Measurements from ENCODE around the gene RHBDF2.

Gene RHBDF2

DNA sequence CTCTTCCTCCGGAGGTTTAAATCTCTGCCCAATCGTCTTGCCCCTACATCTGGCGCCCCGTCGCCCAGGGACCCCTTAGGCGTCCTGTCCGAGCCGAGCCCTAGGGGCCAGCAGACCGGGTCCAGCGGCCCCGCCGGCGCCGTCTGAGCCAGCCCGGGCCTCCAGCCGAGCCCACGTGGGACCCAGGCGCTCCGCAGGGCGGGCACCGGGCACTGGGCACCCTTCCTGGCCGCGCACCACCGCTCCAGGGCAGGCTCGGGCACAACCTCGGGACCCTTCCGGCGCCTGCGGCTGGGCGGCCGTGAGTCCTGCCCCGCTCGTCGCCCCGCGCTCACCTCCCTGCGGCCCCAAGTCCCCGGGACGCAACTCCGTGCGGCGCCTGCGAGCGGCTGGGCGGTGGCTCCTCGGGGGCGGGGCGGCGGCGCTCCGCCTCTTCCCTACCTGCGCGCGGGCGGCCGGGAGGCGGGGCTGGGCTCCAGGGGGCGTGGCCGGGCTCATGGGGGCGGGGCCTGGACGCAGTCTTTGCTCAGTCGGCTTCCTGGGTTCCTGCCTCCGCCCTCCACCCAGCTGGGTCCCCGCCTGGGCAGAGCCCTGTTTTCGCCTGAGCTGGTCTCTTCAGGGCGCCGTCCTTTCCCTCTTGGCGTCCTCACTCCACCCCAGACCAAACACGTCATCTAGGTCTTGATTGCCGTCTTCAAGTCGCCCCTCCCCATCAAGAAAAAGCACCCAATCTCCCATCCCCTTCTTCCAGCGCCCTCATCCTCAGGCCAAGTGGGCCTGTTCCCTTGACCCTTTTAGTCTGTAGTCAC, at the start of gene RHBDF2:
RHBDF2 (minus strand) TSS at position 406 of the 809 bp plus-strand sequence. CDS start 19,899 bp downstream, outside the sequence.
- DNase-seq: peak; percentile 60

DNA sequence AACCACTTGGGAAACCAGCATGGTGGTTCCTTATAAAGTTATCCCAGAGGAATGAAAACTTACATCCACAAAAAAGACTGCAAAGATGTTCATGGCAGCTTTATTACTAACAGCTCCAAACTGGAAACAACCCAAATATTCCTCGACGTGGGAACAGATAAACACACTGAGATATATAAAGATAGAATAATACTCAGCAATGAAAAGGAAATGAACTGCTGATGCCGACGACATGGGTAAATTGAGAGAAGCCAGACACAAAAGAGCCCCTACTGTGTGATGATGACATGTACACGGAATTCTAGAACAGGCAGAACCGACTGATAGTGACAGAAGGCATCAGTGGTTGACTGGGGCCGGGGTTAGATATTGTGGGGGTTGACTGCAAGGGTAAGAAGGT, 48.3 kb upstream of the RHBDF2 start:
- DNase-seq: no peak

DNA sequence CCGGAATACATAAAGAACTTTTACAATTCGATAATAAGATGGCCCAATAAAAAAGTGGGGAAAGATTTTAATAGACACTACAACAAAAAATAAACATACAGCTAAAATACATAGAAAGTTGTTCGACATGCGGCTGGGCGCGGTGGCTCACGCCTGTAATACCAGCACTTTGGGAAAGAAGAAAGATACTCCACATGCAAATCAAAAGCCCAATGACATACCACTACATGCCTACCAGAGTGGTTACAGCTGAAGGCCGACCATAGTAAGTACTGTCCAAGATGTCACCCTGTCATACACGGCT, 47.9 kb upstream of the RHBDF2 start:
- no peak for DNase-seq

DNA sequence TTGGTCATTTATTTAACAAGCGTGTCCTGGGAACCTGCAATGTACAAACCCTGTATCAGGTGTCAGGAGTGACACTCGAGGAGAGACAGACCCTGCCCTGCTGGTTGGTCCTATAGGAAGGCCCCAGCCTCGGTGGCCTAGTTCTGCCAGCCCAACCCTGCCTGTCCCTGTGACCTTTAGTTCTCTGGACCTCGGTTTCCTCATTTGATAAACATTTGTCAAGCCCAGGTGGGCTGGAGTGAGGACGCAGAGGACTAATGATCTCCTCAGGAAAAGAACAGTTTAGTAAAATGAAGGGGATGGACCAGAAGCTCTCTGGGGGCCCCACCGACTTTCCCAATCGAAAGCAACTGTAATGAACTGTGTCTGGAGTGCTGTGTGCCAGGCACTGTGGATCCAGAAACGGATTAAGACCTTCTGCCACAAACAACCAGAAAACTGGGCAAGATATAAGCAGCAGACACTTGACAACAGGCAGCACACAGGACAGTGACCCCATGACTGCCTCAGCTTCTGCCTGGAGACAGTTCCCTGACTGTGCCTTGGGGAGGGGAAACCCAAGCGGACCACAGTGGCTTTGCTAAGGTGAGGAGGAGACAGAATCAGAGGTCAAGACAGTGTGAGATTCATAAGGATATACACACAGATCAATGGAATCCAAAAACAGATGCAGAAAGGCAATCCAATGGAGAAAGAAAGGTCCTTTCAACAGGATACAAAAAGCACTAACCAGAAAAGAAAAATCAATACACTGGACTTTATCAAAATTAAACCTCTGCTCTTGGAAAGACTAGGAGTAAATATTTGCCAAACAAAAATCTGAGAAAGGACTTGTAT, 47.4 kb upstream of the RHBDF2 start:
- no peak for DNase-seq

DNA sequence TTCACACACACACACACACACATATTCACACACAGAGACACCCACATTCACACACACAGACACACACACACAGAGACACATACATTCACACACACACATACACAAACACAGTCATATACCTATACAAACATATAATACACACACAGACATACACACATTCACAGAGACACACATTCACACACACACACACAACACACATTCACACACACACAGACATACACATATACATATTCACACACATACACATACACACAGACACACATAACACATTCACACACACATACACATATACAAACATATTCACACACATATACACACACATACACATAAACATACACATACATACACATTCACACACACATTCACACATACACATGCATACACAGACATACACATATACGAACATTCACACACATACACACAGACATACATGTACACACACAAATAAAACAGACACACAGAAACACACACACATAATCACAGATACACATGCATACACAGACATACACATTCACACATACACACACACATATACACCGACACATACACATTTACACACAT, 46.5 kb upstream of the RHBDF2 start:
- no peak for DNase-seq

DNA sequence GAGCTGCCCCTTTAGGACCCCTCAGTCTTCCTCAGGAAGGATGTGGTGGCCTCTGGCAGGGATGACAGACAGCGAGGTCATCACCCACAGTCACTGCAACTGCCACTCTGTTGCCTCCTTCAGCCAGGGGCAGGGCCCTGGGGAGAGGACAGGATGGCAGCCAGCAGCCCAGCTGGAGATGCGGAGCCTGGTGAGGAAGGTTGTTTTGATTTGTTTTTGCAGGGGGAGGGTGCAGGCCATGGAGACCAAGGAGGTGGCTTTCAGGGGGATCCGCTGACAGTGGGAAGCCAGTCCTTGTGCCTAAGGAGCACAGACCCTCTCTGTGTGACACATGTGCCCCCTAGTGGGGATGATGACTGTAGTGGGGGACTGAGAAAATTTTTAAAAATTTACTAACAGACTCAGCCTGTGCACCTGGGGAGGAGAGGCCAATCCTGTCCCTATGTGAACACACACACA, 46.0 kb upstream of the RHBDF2 start:
- peak; percentile 63 for DNase-seq

DNA sequence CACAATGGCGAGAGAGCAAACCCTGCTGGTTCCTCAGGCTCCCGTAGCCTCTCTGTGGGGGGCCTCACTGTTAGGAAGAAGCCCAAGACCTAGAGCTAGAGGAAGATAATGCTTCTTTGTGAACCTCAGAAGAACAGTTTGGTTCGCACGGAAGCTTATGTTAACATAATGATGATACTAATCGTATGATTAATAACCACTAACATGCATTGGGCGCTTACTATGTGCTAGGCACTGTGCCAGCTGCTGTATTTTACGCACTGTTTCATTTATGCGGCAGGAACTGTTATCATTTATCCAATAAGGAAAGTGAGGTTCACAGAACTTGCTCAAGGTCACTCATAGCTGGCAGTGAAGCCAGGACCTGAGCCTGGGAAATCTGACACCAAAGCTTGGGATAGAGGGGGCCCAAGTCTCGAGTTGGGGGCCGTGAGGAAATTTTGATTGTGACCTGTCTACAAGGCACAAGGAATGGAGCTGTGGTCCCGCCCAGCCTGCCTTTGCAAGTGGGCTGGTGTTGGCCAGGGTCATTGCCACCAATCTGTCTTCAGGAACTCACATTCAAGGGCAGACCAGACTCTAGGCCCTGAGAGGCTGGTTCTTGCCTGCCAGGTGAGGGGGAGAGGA, 45.4 kb upstream of the RHBDF2 start:
- DNase-seq: no peak

DNA sequence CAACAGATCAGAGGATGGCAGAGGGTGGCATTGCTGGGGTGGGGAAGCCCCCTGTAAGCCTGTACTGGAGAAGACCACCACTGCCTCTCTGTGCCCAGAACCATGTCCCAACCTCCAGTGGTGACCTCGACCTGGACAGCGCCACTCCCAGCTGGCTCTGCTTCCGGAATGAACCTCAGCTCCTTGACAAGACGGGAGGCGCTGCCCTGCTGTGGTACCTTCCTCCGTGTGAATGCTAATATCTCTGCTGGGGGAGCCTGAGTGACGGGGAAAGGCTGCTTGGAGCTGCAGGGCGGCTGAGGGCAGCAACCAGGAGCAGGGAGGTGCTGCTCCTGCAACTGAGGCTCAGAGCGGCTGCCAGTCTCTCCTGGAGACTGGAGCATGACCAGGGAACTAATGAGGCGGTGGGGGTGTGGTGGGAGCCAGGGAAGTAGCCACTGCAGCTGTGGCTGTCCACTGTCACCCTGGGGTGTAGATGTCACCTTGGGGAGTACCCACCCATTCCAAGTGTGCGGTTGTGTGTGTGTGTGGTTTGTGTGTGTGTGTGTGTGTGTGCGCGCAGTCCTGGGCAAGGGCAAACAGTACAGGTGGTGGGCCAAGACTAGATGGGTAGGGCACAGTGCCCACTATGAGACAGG, 44.8 kb upstream of the RHBDF2 start:
- no peak for DNase-seq

DNA sequence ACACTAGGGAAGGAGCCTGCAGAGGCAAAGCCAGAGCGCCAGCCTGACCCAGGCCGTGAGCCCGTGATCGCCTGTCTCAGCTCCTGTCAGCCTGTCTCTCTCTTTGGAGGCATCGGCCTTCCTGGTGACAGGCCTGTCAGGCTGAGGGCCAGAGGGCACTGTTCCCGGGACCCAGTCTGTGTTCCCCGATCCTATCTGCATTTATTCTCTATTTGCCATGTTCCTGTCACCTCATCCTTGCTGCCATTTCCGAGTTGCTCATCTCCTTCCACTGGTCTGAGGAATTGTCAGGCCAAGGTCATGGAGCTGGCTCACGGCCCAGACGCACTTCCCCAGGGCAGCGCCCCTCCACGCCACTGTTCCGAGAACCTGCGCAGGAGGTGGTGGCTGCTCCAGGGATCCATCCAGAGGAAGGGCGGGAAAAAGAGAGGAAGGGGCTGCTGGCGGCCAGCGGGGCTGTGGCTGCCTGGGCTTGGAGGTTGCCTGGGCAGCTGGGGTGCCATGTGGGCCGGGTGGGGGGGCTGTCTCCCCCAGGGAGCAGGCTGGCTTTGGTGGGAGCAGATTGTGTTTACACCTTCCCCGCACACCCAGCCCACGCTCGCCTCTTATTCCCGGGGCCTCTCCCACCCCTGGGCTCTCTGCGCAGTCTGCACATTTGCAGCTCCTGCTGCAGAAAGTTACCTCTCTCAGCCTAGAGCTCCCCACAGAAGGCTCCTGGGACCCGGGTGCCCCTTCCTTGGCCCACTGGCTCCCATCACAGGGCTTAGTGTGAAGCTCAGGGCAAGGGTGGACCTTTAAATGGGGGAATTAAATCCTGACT, 43.5 kb upstream of the RHBDF2 start:
- peak; percentile 53 for DNase-seq

DNA sequence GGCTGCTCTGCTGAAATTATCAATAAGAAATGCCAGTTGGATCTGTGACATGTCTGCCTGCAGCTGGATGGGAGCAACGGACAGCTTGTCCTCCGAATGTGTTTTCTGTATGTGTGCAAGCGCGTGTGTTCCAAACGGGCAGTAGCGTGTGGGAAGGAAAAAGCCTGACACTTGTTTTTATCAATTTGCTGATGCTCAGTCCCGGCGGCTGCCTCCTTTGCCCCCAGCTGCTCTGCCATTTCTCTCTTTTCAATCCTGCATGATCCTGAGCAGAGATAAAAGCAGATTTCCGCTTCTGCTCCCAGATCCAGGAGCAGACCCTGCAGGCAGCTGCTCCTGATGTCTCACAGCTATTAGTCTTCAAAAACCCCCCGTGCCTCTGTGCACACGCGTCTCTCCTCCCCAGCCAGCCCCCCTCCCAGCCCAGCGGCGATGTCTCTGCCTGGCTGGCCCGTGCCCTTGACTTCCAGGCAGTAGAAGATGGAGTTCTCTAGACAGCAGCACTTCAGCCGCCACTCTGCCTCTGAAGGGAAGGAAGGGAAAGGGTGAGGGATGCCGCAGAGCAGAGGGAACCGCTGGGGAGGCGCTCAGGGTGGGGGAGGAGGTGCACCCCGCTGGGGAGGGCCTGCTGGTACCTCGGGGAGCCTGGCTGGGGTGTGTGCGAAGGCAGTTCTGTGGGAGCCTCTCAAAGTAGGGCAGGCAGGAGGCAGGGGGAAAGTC, 42.8 kb upstream of the RHBDF2 start:
- peak; percentile 53 for DNase-seq

DNA sequence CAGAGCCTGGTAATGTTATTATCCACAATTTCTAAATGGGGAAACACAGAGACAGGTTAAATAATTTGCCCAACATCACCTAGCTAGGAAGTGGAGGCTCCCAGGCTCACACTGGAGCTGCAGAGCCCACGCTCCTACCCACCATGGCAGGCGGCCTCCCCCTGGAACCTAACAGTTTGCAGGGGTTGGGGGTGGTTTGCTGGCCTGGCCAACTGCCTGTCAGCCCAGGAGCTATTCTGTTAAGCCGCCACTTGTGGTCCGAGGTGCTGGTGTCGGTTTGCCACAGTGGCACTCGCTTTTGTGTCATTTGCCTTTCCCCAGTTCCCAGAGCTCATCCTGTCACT, 42.2 kb upstream of the RHBDF2 start:
- peak; percentile 39 for DNase-seq

DNA sequence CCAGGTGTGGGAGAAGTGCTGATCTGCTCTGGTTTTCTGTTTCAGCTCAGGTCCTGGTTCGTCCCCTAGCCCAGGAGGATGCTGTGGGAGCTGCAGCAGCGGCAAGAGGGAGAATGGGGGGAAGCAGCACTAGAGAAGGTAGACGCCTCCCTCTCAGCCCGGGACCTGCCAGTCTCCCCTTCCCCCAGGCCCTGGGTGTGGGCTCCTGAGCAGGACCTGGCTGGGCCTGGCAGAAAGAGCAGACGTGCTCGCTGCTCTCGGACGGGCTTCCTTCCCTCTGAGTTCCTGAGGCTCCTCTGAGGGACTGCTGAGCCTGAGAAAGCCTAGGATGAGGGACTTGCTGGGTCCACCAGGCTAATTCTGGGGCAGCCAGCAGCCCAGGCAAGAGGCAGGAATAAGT, 41.8 kb upstream of the RHBDF2 start:
- DNase-seq: no peak

DNA sequence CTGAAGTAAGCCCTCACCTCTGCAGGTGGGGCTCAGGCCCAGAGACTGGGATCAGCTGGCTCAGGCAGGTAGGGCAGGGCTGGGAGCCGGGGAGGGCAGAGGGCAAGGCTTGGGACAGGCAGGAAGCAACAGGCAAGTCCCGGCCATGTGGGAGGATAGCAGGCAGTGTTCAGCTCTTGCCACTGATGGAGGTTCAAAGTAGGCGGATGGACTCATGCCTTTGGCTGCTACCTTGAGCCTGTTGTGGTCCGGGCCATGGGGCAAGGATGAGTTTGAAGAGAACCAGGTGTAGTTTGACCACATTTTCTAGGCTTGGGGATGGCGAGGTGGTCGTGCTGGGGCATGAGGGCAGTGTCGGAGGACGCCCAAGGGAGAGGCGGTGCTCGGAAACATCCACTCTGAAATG, 41.3 kb upstream of the RHBDF2 start:
- no peak for DNase-seq

DNA sequence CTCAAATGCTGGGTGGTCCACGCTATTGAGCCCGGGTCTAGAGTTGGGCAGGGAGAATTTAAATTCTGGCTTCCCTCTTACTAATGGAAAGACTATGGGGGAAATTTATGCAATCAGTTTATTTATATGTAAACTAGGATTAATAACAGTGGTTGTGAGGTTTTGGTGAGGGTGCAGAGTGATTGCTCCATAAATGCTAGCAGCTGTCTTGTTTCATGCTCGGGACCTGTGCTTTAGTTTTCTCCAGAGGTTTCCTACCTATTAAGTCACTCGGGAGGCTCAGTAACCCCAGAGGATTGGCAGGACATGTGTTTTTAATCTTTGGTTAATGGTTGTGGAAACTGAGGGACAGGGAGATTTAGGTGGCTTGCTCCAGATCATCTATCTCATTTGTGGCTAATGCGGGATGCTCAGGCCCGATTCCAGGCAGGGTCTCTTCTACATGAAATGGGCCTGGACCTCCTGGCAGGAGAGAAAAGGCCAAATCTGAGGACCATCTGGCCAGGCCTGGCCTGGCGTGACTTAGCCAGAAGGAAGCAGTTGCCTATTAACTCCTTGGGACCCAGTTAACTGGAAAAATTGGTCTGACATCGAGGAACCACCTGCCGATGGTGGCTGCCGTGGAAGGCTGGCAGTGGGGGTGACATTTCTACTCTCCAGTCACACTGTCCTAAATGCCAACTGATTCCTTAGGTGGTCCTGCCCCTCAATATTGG, 40.7 kb upstream of the RHBDF2 start:
- no peak for DNase-seq

DNA sequence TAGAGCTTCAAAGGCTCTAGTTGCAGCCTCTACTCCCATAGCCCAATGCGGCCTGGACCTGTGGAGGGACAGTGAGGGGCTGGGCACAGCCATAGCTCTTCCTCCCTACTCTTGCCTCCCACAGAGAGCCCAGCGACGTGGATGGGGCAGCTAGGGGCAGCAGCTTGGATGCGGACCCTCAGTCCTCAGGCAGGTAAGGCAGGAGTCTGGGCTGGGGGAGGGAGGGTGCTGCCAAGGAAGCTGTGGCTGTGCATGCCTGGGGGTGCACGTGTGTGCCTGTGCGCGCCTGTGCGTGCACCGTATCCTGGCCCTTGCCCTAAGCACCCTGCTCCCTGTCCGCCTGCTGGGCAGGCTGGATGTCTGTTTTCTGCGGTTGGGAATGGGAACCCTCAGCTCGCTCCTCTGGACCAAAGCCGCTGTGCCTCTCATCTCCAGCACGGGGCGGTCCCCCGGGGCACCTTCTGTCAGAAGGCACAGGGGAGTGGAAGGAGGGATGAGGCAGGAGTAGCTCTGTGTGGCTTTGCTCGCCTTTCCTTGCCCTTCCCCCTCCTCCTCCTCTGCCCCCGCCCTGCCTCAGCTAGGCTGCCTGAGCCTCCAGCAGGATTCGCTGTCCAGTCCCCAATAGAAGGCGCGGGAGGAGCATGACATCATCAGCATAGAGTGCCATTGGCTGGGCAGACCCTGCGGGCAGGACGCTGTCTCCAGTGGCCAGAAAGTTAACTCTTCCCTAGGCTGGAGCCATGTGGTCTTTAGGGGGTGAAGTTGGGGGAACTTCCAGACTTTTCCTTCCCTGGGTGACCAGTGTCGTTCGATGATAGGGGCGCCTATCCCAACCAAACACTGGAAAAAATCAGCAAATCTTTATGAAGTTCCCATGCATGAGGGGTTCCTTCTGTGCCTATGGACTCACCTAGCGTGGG, 39.4 kb upstream of the RHBDF2 start:
- DNase-seq: peak; percentile 91

DNA sequence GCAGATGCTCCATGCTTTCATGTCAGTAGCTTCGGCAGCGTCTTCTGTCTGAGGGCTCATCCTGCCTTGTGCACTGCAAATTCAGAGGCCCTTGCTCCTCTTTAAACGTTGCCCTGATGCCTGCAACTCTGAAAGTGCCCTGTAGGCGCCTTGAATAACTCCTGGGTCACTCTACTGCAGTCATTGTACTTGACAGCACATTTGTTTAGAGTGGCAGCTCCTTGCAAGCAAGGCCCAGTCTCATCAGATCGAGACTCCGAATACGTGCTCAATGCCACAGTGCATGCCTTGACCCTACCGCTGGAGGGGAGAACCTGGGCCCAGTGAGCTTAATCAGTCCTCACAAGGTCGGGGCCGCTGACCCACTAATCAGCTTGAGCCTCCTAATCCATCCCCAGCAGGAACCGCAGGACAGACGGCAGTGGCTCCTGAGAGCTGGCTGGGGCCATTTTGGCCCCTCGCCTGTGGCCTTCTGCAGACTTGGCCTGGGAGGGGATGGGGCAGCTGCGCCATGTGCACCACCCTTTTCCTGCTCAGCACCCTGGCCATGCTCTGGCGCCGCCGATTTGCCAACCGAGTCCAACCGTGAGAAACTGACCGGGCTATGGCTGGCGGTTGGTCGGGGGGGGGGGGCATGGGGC, 38.5 kb upstream of the RHBDF2 start, which contains the start of gene PRCD:
PRCD (plus strand) TSS at position 414 of the 641 bp plus-strand sequence; CDS start at position 512, 98 bp downstream.
- no peak for DNase-seq

DNA sequence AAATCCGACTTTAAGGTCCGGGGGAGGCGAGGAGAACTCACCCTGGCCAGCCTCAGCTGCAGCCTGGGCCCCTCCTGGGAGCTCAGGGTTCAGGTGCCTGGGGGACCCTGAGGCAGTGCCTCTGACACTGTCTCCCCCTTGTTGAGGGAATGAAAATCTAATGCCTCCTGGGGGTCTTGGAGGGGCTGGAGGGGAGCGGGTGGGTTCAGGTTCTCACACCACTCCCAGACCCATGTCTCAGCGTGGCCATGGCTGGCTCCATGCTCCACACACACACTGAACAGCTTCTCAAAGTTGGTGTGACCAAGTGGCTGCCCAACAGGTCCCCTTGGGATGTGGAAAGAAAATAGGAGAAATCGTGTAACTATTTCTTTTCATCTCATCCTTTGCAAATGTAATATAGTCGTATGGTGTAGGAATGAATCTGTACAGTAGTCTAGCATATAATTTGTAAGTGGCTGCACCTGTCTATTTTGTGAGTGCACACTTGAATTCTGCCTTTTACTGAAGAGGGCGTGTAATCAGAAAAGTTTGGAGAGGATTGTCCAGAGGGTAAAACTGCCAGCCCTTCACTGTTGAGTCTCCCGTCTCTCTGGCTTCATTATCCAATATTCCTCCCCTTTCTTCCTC, 37.8 kb upstream of the RHBDF2 start:
- DNase-seq: no peak

DNA sequence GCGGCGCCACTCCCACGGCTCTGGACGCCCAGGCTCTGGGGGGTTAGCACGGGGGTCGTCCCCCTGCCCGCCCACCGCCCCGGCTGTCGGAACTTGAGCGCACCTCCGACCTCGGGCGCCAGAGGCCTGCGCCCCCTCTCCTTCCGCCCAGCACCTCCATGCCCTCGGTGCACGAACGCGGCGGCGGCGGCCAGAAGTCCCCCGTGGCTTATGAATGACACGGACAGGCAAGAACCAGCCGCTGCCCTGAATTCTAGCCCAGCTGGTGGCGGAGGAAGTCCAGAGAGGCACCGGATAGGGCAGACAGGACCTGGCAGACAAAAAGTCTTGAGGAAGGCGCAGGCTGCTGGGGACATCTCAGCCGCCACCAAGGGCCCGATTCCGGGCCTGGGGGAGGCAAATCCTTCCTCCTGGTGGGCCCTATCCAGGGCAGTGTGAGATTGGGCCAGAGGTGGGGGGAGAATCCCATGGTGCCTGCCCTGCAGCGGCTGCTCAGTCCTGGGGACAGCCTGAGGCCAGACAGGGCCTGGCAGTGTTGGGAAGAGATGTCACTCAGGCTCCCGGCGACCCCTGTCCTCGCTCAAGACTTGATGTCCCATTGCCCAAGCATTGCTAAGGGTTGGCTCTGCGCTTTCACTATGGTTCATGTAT, 37.2 kb upstream of the RHBDF2 start:
- no peak for DNase-seq

Data from NCI-H1092 treated with DMSO at 0.1 percent for 48 hours (cell line).